ENCODE data around the gene PCP4L1.
A peak's percentile ranks its signal among the peaks of the same experiment; 100 is the strongest.
"Not testable (repeated sequence)": the region's sequence is repeated elsewhere in the genome, so short reads cannot be mapped to it uniquely, and the experiment has no call there.

The PCP4L1 gene

DNA sequence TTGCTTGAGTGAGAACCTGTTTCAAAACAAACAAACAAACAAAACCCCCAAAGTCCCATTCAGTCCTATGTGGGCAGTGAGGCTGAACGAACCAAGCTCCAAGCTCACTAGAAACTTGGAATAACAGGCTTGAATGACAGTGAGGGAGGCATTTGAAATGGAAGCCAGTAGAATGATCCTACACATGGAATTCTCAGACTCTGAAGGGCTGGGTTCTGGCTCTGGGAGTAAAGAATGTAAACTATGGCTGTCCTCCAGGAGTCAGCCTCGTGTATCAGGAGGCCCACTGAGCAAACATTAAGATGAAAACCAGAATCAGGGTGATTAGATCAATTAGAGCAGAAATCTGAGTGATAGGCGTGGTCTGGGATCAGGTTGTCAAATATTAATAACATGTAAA lies 14.9 kb downstream of the PCP4L1 start:
- DNase-seq = no peak

DNA sequence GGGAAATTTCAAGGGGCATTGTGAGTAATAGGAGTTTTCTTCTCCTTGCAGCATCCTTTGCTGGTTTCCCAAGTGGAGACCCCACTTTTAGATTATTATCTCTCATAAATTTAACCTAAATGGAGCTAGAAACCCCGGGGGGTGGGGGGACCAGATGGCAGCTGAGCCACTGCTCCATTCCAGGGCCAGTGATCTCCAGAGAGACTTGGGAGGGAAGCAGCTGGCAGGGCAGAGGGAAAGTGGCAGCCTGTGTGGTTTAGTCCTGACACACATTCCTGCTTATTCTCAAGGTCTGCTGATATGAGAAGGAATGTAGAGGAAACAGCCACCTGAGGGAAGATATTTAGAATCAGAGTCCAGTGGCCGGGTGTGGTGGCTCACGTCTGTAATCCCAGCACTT lies 16.3 kb downstream of the PCP4L1 start:
- no peak for DNase-seq

DNA sequence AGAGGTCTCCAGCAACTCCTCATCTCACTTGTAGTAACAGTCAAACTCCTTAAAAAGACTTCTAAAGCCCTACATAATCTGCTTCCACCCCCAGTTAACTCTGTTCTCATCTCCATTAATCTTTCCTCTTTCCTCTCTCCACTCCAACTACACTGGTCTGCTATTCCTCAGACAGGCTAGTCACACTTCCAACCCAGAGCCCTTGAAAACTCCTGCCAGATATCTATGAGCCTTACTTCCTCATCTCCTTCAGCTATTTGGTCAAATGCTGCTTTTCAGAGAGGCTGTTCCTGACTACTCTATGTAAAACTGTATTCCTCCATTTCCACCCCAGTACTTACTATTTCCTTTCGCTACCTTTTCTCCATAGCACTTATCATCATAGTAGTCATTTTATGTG lies 24.4 kb downstream of the PCP4L1 start:
- no peak for DNase-seq

GRCh38 chr1:161285113-161285512 lies 26.6 kb downstream of the PCP4L1 start:
- no peak for DNase-seq

- no peak for DNase-seq
Observed at GRCh38 chr1:161285521-161285920, 27.0 kb downstream of the PCP4L1 start.

DNA sequence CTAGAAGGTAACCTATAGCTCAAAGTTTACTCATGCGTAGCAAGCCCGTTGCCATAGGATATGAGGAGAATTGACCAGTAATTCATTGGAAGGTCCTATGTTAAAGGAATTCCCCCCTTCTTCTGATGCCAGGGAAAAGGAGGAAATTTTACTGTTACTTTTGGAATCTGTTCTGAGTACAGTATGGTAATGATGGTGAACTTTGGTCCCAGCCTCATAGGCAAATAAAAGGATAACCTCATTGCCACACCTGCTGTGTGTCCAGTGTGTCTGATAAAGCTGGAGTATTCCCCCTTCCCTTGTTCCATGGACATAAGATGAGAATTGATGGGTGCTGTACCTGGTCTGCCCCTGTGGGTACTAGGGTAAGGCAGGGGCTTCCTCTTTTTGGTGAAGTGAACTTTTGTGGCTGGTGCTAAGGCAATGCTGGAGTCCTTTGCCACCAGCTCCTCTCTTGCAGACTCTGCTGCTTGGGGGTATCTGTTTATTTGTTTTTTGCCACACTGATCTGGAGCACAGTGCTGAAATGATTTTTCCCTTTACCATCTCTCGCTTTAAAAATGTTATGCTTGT lies 29.0 kb downstream of the PCP4L1 start:
- DNase-seq = no peak

DNA sequence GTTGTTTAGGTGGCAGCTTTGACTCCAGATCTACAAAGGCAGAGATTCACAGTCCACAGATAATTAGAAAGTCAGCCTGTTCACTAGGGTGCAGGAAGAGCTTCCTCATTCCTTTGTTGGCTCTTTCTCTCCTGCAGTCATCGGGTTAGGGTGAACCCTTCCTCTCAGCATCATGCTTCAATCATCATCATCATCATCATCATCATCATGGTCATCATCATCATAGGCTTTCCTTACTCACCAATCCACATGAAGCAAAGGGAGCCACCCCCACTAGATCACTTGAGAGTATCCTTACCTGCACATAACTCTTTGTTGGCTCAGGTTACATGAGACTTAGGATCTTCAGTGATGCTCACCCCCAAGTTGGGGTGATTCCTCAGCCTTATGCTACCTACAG lies 32.2 kb downstream of the PCP4L1 start:
- DNase-seq = no peak

DNA sequence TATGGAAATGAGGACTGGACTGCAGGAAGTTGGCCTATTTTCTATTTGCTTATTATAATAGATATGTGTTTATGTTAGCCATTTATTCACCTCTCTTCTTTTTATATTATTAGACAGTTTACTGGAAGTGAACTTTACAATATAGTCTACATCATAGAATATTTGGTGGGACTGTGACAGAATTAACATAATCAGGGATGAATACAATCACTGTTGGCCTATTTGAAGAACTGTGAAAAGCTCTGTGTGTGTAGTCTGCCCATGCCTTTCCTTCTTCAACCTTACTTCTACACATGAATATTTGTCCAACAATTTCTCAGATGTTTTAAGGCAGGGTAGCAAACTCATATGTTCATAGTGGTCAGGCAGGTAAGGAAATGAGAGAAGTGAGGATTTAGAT lies 38.9 kb downstream of the PCP4L1 start:
- DNase-seq = no peak

DNA sequence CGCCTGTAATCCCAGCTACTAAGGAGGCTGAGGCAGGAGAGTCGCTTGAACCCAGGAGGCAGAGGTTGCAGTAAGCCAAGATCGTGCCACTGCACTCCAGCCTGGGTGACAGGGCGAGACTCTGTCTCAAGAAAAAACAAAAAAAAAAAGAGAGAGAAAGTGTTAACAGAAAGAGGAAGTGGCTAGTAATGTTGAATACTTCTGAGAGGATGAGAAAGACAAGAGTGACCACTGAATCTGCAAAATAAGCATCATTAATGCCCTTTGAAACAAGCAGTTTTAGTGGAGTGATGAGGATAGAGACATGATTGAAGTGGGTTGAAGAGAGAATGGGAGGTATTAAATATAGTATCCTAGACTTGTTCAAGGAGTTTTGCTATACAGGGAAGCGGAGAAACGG lies 39.6 kb downstream of the PCP4L1 start:
- no peak for DNase-seq

GRCh38 chr1:161299347-161299746 lies 40.8 kb downstream of the PCP4L1 start:
- DNase-seq = no peak

GRCh38 chr1:161300478-161300877 lies 41.9 kb downstream of the PCP4L1 start:
- no peak for DNase-seq

- DNase-seq = no peak
Observed at GRCh38 chr1:161304927-161305866, 46.7 kb downstream of the PCP4L1 start.

- DNase-seq = peak; percentile 89
Observed at GRCh38 chr1:161305867-161306519, 47.4 kb downstream of the PCP4L1 start.

- DNase-seq = no peak
Observed at GRCh38 chr1:161307230-161307768, 48.8 kb downstream of the PCP4L1 start.

GRCh38 chr1:161307892-161308638 lies 49.5 kb downstream of the PCP4L1 start:
- DNase-seq = no peak

DNA sequence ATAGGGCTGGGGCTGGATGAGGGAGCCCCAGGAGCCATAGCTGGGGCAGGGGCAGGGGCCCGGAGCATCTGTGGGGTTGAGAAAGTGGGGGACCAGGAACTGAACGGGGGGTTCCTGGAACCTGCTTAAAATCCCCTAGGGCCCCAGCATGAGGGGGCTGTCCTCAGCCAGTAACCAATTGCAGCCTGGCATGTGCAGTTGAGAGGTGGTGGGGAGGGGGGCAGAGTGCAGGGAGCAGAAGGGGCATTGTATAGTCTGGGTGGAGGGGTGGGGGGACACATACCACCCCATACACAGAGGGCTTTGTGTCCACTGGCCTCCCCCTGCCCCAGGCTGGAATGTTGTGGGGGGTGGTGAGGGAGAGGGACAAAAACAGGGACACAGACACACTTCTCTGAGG lies 51.3 kb downstream of the PCP4L1 start, which contains the start of gene MPZ:
Gene MPZ (minus strand): TSS at position 101 of the 400 bp plus-strand sequence. CDS start 63 bp downstream, at position 38.
- no peak for DNase-seq

DNA sequence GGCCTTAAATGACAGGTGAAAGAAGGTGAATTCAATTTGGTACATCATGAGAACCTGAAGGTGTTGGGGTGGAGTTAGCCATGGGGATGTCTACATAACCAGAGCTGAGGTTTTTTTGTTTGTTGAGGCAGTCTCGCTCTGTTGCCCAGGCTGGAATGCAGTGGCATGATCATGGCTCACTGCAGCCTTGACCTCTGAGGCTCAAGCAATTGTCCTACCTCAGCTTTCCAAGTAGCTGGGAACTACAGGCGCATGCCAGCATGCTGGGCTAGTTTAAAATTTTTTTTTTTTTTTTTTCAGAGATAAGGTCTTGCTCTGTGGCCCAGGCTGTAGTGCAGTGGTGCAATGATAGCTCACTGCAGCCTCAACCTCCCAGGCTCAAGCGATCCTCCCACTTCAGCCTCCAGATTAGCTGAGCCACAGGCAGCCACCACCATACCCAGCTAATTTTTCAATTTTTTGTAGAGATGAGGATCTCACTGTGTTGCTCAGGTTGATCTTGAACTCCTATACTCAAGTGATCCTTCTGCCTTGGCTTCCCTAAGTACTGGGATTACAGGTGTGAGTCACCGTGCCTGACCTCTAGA lies 53.1 kb downstream of the PCP4L1 start:
- DNase-seq = no peak

GRCh38 chr1:161313554-161314200 lies 55.1 kb downstream of the PCP4L1 start:
- no peak for DNase-seq

GRCh38 chr1:161314201-161314981 lies 55.8 kb downstream of the PCP4L1 start, which contains the start of gene SDHC:
Gene SDHC, plus strand, starts transcription at chr1:161314381. Its CDS starts 25 bp downstream, at chr1:161314406.
- peak; percentile 71 for DNase-seq

DNA sequence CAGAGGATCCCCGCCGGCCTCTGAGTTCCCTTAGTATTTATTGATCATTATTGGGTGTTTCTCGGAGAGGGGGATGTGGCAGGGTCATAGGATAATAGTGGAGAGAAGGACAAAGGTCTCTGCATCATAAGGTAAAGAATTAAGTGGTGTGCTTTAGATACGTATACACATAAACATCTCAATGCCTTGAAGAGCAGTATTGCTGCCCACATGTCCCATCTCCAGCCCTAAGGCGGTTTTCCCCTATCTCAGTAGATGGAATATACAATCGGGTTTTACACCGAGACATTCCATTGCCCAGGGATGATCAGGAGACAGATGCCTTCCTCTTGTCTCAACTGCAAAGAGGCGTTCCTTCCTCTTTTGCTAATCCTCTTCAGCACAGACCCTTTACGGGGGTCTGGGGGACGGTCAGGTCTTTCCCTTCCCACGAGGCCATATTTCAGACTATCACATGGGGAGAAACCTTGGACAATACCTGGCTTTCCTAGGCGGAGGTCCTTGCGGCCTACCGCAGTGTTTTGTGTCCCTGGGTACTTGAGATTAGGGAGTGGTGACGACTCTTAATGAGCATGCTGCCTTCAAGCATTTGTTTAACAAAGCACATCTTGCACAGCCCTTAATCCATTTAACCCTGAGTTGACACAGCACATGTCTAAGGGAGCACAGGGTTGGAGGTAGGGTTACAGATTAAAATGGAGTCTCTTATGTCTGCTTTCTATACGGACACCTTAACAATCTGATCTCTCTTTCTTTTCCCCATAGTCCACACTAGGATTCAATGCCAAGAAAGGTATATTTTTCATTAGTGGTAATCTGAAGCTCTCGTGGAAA lies 57.5 kb downstream of the PCP4L1 start:
- not testable (repeated sequence) for DNase-seq
